GM06990 (cell line): ENCODE measurements around the gene KDM4B.
"Not testable (repeated sequence)": the region's sequence is repeated elsewhere in the genome, so short reads cannot be mapped to it uniquely, and the experiment has no call there.

Experiments
- DNase-seq: peaks from one replicate; pipeline ENCODE4 v3.0.0-alpha.2; 2011; ENCODE audit not compliant: insufficient read length; ENCODE audit errors: extremely low read depth
- H3K27me3 ChIP-seq: replicated peaks from 2 replicates; pipeline ENCODE4 v1.6.0; 2011; ENCODE audit warnings: low read length; ENCODE audit not compliant: control insufficient read depth, insufficient read depth
- H3K36me3 ChIP-seq: 2 replicates; pipeline ENCODE4 v1.5.1; 2011; ENCODE audit warnings: low read length; ENCODE audit not compliant: control insufficient read depth, insufficient read depth
- H3K4me3 ChIP-seq: replicated peaks from 2 replicates; pipeline ENCODE4 v1.5.1; 2011; ENCODE audit warnings: low read depth, mild to moderate bottlenecking, control low read depth, low read length
- TF ChIP-seq, protein P1 (sequence below): IDR thresholded peaks from 2 replicates; pipeline ENCODE4 v1.5.1; 2011; ENCODE audit warnings: low read length, control low read depth, mild to moderate bottlenecking, inconsistent platforms; ENCODE audit not compliant: insufficient read depth, poor library complexity, severe bottlenecking

The KDM4B gene

DNA sequence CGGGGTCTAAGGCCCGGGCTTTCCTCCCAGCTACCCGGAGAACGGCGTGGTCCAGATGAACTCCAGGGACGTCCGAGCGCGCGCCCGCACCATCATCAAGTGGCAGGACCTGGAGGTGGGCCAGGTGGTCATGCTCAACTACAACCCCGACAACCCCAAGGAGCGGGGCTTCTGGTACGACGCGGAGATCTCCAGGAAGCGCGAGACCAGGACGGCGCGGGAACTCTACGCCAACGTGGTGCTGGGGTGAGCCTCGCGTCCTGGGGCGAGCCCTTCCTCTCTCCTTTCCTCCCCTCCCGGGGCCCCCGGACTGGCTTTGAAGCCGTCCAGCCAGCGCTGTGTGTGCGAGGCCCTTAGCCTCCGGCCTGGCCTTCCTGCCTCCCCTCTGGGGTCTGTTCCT, 36.2 kb upstream of the KDM4B start:
- TF ChIP-seq, protein P1, sequence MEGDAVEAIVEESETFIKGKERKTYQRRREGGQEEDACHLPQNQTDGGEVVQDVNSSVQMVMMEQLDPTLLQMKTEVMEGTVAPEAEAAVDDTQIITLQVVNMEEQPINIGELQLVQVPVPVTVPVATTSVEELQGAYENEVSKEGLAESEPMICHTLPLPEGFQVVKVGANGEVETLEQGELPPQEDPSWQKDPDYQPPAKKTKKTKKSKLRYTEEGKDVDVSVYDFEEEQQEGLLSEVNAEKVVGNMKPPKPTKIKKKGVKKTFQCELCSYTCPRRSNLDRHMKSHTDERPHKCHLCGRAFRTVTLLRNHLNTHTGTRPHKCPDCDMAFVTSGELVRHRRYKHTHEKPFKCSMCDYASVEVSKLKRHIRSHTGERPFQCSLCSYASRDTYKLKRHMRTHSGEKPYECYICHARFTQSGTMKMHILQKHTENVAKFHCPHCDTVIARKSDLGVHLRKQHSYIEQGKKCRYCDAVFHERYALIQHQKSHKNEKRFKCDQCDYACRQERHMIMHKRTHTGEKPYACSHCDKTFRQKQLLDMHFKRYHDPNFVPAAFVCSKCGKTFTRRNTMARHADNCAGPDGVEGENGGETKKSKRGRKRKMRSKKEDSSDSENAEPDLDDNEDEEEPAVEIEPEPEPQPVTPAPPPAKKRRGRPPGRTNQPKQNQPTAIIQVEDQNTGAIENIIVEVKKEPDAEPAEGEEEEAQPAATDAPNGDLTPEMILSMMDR = no peak
- DNase-seq = no peak
- peaks cover 18% of the 10 kb centered on the region for H3K36me3 ChIP-seq

DNA sequence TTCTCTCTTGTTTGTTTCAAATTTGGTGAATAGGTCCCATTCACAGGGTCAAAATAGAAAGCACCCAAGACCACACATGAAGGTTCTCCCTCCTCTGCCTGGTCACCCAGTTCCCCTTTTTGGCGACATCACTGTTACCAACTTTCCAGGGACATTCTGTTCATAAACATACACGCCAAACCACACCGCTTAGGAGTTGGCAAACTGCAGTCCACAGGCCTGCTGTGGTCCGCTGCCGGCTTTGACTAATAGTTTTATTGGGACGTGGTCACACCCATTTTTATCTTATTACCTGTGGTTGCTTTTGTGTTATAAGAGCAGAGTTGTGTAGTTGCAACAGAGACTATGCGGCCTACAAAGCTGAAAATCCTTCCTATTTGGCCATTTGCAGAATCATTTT, 35.4 kb upstream of the KDM4B start:
- TF ChIP-seq, protein P1 = no peak
- H3K27me3 ChIP-seq = no peaks in the 10 kb centered on the region
- no peak for DNase-seq
- no peak overlapping the region for H3K4me3 ChIP-seq
- peaks cover 18% of the 10 kb centered on the region for H3K36me3 ChIP-seq

More for the DNA sequence above, 36.2 kb upstream of the KDM4B start:
- Histone ChIP-seq H3K27me3 (no peaks in the 10 kb centered on the region), H3K4me3 (no peak overlapping the region)

DNA sequence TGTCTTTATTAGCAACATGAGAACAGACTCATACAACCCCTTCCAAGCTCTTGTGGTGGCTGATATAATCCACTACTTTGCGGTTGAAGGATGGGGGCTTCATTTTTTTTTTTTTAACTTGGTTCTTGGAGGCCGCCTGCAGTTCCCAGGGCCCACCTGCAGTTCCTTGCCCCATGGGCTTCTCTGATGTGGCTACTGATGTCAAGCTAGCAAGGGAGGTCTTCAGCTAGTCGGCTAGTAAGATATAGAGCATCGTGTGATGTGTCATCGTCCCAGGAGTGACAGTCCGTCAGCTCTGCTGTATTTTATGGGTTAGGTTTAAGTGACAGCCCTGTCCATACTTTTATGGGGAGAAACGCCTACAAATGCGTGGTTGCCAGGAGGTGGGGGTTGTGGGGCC, 33.5 kb upstream of the KDM4B start:
- TF ChIP-seq, protein P1 = no peak
- no peak for DNase-seq
- Histone ChIP-seq H3K27me3 (no peaks in the 10 kb centered on the region), H3K36me3 (peaks cover 16% of the 10 kb centered on the region), H3K4me3 (no peak overlapping the region)

- no peak for DNase-seq
- Histone ChIP-seq H3K36me3 (peaks cover 12% of the 10 kb centered on the region), H3K27me3 (no peaks in the 10 kb centered on the region), H3K4me3 (no peak overlapping the region)
- TF ChIP-seq, protein P1 = no peak
Observed at GRCh38 chr19:4937060-4937459, 31.9 kb upstream of the KDM4B start.

DNA sequence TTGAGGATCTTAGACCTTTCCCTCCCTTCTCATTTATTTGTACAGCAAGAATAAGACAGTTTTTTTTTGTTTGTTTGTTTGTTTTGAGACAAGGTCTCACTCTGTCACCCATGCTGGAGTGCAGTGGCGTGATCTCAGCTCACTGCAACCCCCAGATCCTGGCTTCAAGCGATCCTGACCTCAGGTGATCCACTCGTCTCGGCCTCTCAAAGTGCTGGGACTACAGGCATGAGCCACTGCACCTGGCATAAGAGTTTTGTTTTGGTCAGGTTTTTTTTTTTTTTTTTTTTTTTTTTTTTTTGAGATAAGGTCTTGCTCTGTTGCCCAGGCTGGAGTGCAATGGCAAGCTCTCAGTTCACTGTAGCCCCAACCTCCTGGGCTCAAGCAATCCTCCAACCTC, 30.5 kb upstream of the KDM4B start:
- H3K4me3 ChIP-seq, H3K27me3 ChIP-seq, DNase-seq, H3K36me3 ChIP-seq: not testable (repeated sequence)

GRCh38 chr19:4939466-4939865, 29.4 kb upstream of the KDM4B start:
- no peak for DNase-seq
- Histone ChIP-seq H3K4me3 (no peak overlapping the region), H3K27me3 (no peaks in the 10 kb centered on the region), H3K36me3 (peaks cover 9% of the 10 kb centered on the region)
- TF ChIP-seq, protein P1 = no peak

- not testable (repeated sequence) for H3K36me3 ChIP-seq, DNase-seq
Observed at GRCh38 chr19:4941638-4942169, 27.2 kb upstream of the KDM4B start.

GRCh38 chr19:4950650-4951049, 18.3 kb upstream of the KDM4B start:
- H3K27me3 ChIP-seq, DNase-seq, H3K4me3 ChIP-seq, H3K36me3 ChIP-seq: not testable (repeated sequence)

More at GRCh38 chr19:4941638-4942169, 27.2 kb upstream of the KDM4B start:
- H3K27me3 ChIP-seq, H3K4me3 ChIP-seq: not testable (repeated sequence)
